HEK293 (cell line): ENCODE results near the gene MBOAT7.

Experiments
- CTCF ChIP-seq: fragments of 450-650 bp; formaldehyde crosslinking; IDR thresholded peaks from 2 replicates; pipeline ENCODE4 v1.5.1; 2016; ENCODE audit warnings: missing biosample characterization, missing genetic modification characterization
- KLF7 ChIP-seq: fragments of 450-650 bp; formaldehyde crosslinking; IDR thresholded peaks from 2 replicates; pipeline ENCODE4 v1.5.1; 2016; ENCODE audit warnings: missing biosample characterization, missing genetic modification characterization, borderline replicate concordance
- REST ChIP-seq: fragments of 450-650 bp; formaldehyde crosslinking; IDR thresholded peaks from 2 replicates; pipeline ENCODE4 v1.5.1; 2016; ENCODE audit warnings: missing biosample characterization, missing genetic modification characterization
- TSHZ1 ChIP-seq: fragments of 450-650 bp; formaldehyde crosslinking; IDR thresholded peaks from 2 replicates; pipeline ENCODE4 v1.5.1; 2016; ENCODE audit warnings: missing biosample characterization, missing genetic modification characterization, borderline replicate concordance
- ZBTB21 ChIP-seq: fragments of 450-650 bp; formaldehyde crosslinking; IDR thresholded peaks from 2 replicates; pipeline ENCODE4 v1.5.1; 2017; ENCODE audit warnings: missing biosample characterization, missing genetic modification characterization
- ZBTB26 ChIP-seq: fragments of 450-650 bp; formaldehyde crosslinking; optimal IDR thresholded peaks from 2 replicates; pipeline ENCODE3; 2016; ENCODE audit warnings: missing biosample characterization, mild to moderate bottlenecking, missing genetic modification characterization
- ZEB2 ChIP-seq: fragments of 450-650 bp; formaldehyde crosslinking; IDR thresholded peaks from 2 replicates; pipeline ENCODE4 v1.5.1; 2016; ENCODE audit warnings: missing biosample characterization, missing genetic modification characterization
- ZNF140 ChIP-seq: fragments of 450-650 bp; formaldehyde crosslinking; IDR thresholded peaks from 2 replicates; pipeline ENCODE4 v1.5.1; 2016; ENCODE audit warnings: missing biosample characterization, missing genetic modification characterization
- ZNF184 ChIP-seq: fragments of 450-650 bp; IDR thresholded peaks from 2 replicates; pipeline ENCODE4 v1.5.1; 2018; ENCODE audit warnings: missing biosample characterization, mild to moderate bottlenecking, missing genetic modification characterization
- ZNF350 ChIP-seq: fragments of 450-650 bp; formaldehyde crosslinking; IDR thresholded peaks from 2 replicates; pipeline ENCODE4 v1.5.0; 2017; ENCODE audit warnings: missing biosample characterization, mild to moderate bottlenecking, missing genetic modification characterization
- ZNF621 ChIP-seq: fragments of 450-650 bp; formaldehyde crosslinking; IDR thresholded peaks from 2 replicates; pipeline ENCODE4 v1.5.1; 2017; ENCODE audit warnings: missing biosample characterization, missing genetic modification characterization
- ZNF704 ChIP-seq: fragments of 450-650 bp; formaldehyde crosslinking; IDR thresholded peaks from 2 replicates; pipeline ENCODE4 v1.5.1; 2016; ENCODE audit warnings: missing biosample characterization, missing genetic modification characterization
- ZNF76 ChIP-seq: fragments of 450-650 bp; formaldehyde crosslinking; IDR thresholded peaks from 2 replicates; pipeline ENCODE4; 2016; ENCODE audit warnings: low read depth, missing biosample characterization, missing genetic modification characterization, borderline replicate concordance
- ZNF776 ChIP-seq: fragments of 450-650 bp; formaldehyde crosslinking; IDR thresholded peaks from 2 replicates; pipeline ENCODE4 v1.5.0; 2017; ENCODE audit warnings: missing biosample characterization, missing genetic modification characterization, borderline replicate concordance

- TF ChIP-seq KLF7 (tag by site-specific recombination) (no peak), CTCF (tag by site-specific recombination) (no peak), ZBTB21 (tag by site-specific recombination) (no peak), ZNF184 (tag by site-specific recombination) (no peak), ZNF621 (no peak), ZNF350 (tag by site-specific recombination) (no peak), ZNF776 (tag by site-specific recombination) (no peak), ZBTB26 (tag by site-specific recombination) (no peak), ZNF76 (tag by site-specific recombination) (no peak), ZNF704 (tag by site-specific recombination) (no peak), ZNF140 (tag by site-specific recombination) (no peak), REST (tag by site-specific recombination) (no peak), ZEB2 (no peak), TSHZ1 (tag by site-specific recombination) (peak; percentile 55)
Observed at GRCh38 chr19:54136864-54137698, 52.3 kb downstream of the MBOAT7 start.
